ENCODE data around the gene ARHGAP24. TPM values are rescaled to one million over a fixed set of nuclear protein-coding genes. Genes with fewer than 3 reads are reported as not detected.
A peak's percentile ranks its signal among the peaks of the same experiment; 100 is the strongest.

The ARHGAP24 gene
- total RNA-seq, 1 donor from 2014 or later, result 9.9 TPM

DNA sequence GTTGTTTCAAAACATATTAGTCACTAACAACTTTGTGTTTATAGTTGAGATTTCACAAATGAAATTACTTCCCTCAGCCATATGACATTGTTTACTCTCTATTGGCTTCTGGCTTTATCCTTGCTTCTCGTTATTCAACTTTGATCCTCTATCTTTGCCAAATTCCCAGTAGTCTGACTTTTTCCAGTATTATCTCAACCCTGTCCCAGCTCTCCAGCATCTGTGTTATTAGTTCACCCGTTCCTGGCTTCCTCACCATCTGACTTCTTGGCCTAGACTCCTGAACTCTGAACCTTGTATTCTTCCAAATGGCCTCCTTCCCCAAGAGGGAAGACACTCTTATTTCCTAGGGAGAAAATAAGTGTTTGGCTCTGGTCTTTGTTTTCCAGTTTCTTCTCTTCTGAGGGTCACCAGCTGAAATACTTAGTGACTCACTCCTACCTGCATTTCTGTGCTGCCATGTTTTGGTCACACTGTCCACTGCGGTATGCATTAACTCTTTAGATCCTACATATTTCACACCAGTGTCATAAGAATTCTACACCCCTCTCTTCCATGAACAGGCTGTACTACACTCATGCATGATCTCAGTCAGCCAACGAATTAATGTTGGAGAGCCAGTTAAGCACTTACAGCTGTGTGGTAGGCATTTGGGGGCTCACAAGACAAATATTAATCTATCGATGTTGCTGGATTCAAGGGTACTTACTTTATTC is 17.0 kb upstream of the ARHGAP24 start:
- TF ChIP-seq, protein P1, sequence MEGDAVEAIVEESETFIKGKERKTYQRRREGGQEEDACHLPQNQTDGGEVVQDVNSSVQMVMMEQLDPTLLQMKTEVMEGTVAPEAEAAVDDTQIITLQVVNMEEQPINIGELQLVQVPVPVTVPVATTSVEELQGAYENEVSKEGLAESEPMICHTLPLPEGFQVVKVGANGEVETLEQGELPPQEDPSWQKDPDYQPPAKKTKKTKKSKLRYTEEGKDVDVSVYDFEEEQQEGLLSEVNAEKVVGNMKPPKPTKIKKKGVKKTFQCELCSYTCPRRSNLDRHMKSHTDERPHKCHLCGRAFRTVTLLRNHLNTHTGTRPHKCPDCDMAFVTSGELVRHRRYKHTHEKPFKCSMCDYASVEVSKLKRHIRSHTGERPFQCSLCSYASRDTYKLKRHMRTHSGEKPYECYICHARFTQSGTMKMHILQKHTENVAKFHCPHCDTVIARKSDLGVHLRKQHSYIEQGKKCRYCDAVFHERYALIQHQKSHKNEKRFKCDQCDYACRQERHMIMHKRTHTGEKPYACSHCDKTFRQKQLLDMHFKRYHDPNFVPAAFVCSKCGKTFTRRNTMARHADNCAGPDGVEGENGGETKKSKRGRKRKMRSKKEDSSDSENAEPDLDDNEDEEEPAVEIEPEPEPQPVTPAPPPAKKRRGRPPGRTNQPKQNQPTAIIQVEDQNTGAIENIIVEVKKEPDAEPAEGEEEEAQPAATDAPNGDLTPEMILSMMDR (conservative IDR thresholded peaks at IDR 0.05; ENCODE audit: low read depth, low read length), result no peak

DNA sequence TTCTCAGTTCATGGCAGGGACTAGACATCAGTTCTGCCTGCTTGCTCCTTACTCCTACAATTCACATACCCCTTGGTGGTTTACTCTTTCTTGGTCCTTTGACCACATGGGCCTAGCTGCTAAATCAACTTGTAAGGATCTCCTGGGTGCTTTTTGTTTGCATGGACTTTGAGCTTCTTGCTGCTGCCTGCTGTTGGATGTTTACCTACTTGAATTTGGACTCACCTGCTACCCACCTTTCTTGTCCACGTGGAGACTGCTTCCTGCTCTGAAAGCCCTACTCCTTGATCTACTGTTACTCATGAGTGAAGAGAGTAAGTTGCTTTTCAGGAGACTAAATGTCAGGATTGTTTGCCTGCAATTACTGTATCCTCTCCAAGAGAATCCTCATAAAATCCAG is 15.2 kb upstream of the ARHGAP24 start:
- no peak overlapping the region for H3K4me3 ChIP-seq (ENCODE audit: low read depth, low read length)
- TF ChIP-seq, protein P1 (conservative IDR thresholded peaks at IDR 0.05; ENCODE audit: low read depth, low read length), result no peak
- no peak for DNase-seq (ENCODE audit: low read depth)

More for the DNA sequence above, 17.0 kb upstream of the ARHGAP24 start:
- no peak for DNase-seq (ENCODE audit: low read depth)
- H3K4me3 ChIP-seq (ENCODE audit: low read depth, low read length), result no peak overlapping the region

DNA sequence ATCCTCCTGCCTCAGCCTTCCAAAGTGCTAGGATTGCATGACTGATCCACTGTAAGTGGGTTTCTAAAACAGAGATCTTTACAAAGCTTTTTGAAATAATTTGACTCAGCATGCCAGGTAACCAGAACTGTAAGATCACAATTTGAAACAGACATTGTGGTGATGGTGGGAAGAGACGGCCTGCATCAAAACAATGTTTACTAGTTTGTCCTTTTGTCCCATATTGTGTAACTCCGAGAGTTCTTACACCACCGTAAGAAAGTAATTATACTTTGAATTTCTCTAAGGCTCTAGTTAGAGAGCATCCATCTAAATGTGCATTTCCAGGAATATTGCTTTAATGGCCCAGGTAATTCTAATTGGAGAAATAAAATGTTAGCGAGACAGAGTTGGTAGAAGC is 594 bp upstream of the ARHGAP24 start:
- TF ChIP-seq, protein P1 (conservative IDR thresholded peaks at IDR 0.05; ENCODE audit: low read depth, low read length), result no peak
- peak overlapping the region; percentile 55 for H3K4me3 ChIP-seq (ENCODE audit: low read depth, low read length)

GRCh38 chr4:85475631-85476233 is 782 bp downstream of the ARHGAP24 start:
- TF ChIP-seq, protein P1 (conservative IDR thresholded peaks at IDR 0.05; ENCODE audit: low read depth, low read length), result no peak
- H3K4me3 ChIP-seq (ENCODE audit: low read depth, low read length), result peak overlapping the region; percentile 55
- DNase-seq (ENCODE audit: low read depth), result no peak

More for the DNA sequence above, 594 bp upstream of the ARHGAP24 start:
- DNase-seq (ENCODE audit: low read depth), result no peak

GRCh38 chr4:85476381-85476780 is 1.4 kb downstream of the ARHGAP24 start:
- DNase-seq (ENCODE audit: low read depth), result no peak
- TF ChIP-seq, protein P1 (conservative IDR thresholded peaks at IDR 0.05; ENCODE audit: low read depth, low read length), result no peak
- no peak overlapping the region for H3K4me3 ChIP-seq (ENCODE audit: low read depth, low read length)

DNA sequence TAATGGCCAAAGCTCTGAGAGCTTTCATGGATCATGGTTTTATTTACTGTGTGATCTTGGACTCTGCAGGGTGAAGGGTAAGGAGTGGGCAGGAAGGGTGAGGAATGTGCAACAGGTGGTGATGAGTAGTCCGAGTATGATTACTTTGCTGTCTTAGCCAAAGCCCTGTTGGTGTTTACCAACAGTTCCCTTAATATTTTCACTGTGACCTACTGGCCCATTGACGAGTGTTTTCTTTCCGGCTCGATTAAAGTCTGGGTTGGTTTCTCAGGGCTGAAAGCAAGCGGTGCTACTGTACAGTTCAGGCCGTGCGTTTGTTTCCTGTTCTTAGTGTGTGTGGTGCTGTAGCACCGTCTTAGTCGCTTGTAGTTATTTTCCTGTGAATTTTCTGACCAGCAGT is 2.6 kb downstream of the ARHGAP24 start:
- TF ChIP-seq, protein P1 (conservative IDR thresholded peaks at IDR 0.05; ENCODE audit: low read depth, low read length), result no peak
- DNase-seq (ENCODE audit: low read depth), result no peak
- H3K4me3 ChIP-seq (ENCODE audit: low read depth, low read length), result no peak overlapping the region

Measured in epithelial cell of proximal tubule (primary cell).